ENCODE results near the gene ATP11C.

DNA sequence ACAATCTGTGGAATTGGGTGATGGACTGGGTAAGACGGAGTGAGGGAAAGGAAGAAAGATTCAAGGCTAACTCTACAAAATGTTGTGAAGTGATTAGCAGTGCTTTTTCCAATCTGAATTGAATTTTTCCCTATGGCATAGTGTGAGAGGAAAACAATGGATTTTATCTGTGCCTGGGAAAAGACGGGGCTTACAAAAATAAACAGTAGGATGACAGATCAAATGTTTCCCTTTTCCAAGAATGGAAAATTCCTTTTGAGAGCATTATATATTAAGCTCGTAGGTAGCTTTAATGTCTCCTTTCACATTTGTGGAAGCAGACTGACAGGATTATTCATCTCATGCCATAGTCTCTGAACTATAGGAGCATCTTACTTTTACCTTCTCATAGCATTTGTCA lies 27.8 kb downstream of the ATP11C start:
- TF ChIP-seq FOS (IDR thresholded peaks at IDR 0.05; ENCODE audit: low read depth, low read length) (no peak), CTCF (conservative IDR thresholded peaks at IDR 0.05; ENCODE audit: low read depth, low read length) (no peak), RAD21 (IDR thresholded peaks at IDR 0.05; ENCODE audit: low read length) (no peak), POLR2A (IDR thresholded peaks at IDR 0.05; ENCODE audit: low read depth, low read length) (no peak), RFX5 (IDR thresholded peaks at IDR 0.05; ENCODE audit: low read depth, low read length) (no peak), MAZ (IDR thresholded peaks at IDR 0.05; ENCODE audit: borderline replicate concordance, low read depth, low read length) (no peak), CEBPB (IDR thresholded peaks at IDR 0.05; ENCODE audit: low read depth, low read length) (no peak)
